ENCODE results near the gene CRIP1.

CRIP1 gene

GRCh38 chr14:105530285-105531087, 43.8 kb downstream of the CRIP1 start:
- DNase-seq = no peak

GRCh38 chr14:105531088-105531893, 44.6 kb downstream of the CRIP1 start:
- no peak for DNase-seq

DNA sequence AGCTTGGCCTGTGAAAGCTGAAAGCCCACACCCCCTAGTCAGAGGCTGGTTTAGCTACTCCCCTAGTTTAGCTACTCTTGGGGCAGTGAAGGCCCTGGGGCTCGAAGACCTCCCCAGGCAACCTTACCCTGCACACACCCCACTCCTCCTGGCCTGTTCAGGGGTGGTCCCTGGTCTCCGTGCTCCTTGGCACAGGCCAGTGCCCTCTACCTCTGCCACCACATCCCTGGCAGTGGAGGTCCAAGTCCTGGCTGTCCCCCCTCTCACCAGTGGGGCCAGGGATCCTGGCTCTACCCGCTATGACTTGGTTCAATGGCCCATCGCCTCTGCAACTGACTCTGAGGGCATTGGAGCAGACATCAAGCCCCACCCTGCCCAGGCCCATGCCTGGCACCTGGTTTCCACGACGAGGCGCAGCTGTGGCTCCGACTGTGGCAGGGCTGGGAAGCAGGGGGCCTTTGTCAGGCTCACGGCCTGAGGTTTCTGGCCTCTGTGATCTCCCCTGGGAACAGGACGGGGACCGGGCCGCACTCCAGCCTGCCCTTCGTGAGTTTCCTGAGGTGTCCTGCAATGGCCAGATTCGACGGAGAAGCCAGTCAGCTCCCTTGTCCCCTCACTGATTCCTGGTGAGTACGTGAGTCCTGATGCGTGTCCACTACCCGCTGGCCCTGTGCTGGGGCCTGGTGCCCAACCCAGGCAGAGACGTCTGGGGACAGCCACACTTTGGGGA, 45.4 kb downstream of the CRIP1 start:
- DNase-seq = no peak

DNA sequence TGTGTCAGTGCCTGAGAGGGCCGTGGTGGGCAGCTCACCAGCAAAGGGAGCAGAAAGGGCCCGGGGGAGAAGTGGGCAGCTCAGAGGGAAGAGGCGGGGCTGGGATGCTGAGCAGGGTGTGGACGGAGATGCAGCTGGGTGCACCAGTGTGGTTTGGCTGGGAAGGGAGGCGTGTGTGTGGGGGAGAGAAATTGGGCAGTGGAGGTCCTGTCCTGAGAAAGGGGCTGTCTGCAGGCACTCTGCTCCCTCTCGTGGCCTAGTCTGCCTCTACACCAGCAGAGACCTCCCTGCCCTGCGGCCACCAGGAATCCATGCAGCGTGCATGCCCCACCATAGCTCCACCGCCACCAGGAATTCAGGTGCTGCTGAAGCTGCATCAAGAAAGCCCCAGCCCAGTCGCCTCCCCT, 46.1 kb downstream of the CRIP1 start:
- DNase-seq = no peak

DNA sequence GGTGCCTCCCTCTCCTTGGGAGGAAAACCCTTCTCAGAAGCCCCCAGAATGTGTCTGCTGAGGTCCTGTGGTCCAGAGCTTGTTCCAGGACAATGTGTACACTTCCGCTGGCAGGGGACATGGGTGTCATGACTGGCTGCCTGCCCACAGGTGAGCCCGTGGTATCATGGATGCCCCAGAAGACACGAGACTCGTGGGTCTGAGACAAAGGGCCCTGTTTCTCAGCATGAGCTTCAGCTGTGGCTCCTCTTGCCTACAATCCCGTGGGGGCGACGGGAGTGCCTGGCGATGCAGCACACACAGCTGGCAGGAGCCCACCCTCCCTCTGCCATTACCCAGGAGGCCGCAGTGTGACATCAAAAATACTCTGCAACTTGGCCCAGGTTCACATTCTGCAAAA, 46.7 kb downstream of the CRIP1 start:
- no peak for DNase-seq

DNA sequence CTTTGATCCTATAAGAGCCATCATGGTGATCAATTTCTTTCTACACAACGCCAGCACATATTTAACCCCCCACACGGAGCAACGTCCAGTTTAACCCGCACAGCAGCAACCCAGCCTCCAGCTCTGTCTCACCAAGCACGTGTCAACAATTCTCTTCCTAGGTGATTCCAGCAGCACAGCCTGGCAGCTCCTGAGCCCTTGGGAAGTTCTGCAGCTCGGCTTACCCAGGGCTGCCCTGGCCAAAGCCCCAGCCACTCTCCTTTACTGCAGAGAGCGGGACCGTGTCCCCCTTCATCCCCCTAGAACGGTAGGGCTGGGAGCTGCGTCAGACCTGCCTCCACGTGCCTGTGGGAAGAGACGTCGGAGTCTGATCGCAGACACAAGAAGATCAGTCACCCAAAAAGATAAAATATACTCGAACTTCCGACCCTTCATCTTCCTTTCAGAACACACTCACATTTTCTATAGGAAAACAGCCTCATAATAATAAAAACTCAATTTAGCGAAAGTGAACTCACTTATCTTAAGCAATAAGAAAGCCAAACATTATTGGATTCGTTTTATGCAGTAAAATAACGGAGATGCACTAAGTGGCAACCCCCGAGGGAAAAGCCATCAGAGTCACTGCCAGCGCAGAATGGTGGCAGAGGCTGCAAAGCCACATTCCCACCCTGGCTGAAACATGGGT, 47.3 kb downstream of the CRIP1 start:
- no peak for DNase-seq

DNA sequence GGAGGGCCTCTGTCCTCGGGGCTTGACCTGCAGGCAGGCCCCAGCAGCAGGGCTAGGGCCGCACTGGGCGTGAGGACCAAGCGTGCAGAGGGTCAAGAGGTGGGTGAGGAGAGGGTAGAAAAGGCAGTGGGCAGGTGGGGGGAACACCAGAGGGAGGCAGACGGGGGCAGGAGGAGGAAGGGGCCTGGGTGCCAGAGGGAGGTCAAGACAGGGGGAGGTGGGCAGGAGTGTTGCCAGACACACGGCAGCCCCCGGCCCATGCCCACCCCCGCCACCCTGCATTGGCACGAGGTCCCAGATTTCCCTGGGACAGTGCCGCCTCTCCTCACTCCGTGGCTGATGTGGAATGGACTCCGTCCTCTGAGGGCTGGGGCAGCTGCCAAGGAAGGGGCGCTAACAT, 47.9 kb downstream of the CRIP1 start:
- no peak for DNase-seq

DNA sequence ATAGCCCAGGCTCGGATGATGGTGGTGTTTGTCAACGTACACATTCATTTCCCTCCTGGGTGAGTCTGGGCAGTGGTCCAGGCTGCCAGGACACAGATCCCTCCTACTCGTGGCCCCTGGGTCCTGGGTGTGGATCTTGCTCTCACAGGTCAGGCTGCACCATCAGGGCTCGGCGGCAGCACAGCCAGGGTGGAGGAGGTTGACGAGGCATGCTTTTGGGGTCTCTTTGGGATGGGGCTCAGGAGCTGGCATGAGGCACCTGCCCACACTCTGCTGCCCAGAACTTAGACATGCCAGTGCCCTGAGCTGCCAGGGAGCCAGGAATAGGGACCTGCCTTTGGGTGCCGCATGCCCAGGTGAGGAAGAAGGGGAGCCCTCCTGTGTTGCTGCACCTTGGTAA, 49.4 kb downstream of the CRIP1 start:
- DNase-seq = no peak

GRCh38 chr14:105536691-105537579, 50.2 kb downstream of the CRIP1 start:
- no peak for DNase-seq

GRCh38 chr14:105537580-105538474, 51.1 kb downstream of the CRIP1 start:
- peak in 17 of 56 donors; percentile 17 to 70 (median 43) for DNase-seq

Measured in nucleus accumbens (tissue), 56 donors.